ENCODE measurements around the gene PCYT1A. TPM values are rescaled to one million over a fixed set of nuclear protein-coding genes. Genes with fewer than 3 reads are reported as not detected.
"Not testable (repeated sequence)": the region's sequence is repeated elsewhere in the genome, so short reads cannot be mapped to it uniquely, and the experiment has no call there.

The PCYT1A gene
- total RNA-seq, 1 donor from 2014 or later: 54.6 TPM

GRCh38 chr3:196214783-196215441 lies 72.6 kb downstream of the PCYT1A start:
- POLR2A ChIA-PET: no interaction called here
- H3K27ac Mint-ChIP-seq: no peak overlapping the region

DNA sequence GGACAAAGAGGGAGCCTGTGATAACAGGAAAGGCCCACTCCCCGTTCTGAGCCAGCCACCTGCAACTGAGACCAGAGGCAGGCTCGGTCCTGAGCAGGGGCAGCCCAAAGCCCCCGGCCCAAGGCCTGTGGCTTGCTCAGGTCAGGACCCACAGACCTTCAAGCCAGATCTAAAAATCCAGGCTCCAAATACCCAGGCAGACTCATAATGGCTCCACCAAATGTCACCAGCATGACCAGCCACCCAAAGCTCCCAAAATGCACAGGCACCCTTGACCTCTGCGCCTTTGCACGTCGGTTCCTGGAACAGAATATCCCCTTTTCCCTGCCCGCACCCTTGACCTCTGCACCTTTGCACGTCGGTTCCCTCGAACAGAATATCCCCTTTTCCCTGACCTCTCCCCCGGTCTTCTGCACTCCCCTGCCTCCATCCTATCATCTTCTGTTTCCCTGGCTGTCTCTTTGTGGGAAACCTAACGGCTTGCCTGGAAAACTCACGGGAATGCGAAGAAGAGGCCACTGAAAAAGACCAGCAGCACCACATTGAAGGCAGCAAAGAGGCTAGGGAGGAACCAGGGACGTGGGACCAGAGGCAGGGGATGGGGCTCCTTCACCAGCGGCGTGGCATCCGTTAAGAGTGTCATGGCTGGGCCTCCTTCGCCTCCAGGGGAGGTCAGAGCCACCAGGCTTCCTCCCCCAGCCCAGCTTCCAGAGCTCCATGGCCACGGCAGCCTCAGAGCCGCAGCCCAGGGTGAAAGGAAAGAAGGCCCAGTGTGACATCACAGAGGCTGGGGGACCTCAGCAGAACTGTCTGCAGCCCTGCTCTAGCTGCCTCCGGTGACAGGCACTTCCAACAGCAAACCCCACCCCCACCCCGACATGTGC lies 76.6 kb downstream of the PCYT1A start, which contains the start of gene ZDHHC19:
TSS of gene ZDHHC19 (minus strand) at position 728 of the 884 bp plus-strand sequence. CDS start at position 643, 85 bp downstream.
- H3K9me3 Mint-ChIP-seq: no peaks in the 10 kb centered on the region
- no peak for ATAC-seq (ENCODE audit: low read depth)

More at GRCh38 chr3:196214783-196215441, 72.6 kb downstream of the PCYT1A start:
- DNase-seq: no peak
- CTCF ChIA-PET: no interaction called here
- intact Hi-C loops (cut with micrococcal nuclease): no loop called here
- no peak for ATAC-seq (ENCODE audit: low read depth)
- no peaks in the 10 kb centered on the region for H3K9me3 Mint-ChIP-seq
- H3K4me3 Mint-ChIP-seq: no peak overlapping the region
- no peaks in the 10 kb centered on the region for H3K27me3 Mint-ChIP-seq
- peaks cover 13% of the 10 kb centered on the region for H3K4me1 Mint-ChIP-seq
- TF ChIP-seq CTCF (IDR thresholded peaks at IDR 0.05): no peak
- H3K36me3 Mint-ChIP-seq (ENCODE audit: low read depth): no peaks in the 10 kb centered on the region

DNA sequence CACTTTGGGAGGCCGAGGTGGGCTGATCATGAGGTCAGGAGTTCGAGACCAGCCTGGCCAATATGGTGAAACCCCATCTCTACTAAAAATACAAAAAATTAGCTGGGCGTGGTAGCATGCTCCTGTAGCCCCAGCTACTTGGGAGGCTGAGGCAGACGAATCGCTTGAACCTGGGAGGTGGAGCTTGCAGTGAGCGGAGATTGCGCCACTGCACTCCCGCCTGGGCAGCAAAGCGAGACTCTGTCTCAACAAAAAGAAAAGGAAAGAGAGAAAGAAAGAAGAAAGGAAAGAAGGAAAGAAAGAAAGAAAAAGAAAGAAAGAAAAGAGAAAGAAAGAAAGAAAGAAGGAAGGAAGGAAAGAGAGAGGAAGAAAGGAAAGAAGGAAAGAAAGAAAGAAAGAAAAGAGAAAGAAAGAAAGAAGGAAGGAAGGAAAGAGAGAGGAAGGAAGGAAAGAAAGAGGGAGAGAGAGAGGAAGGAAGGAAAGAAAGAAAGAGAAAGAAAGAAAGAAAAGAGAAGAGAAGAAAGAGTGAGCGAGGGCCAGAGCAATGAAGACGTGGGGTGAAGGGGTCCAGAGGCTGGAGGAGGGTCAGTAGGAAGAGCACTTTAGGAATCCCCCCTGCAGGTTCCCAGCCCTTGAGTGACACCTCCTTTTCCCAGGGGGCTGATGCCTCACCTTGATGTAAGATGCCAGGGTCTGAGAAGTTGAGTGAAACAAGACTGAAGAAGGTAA lies 77.4 kb downstream of the PCYT1A start:
- H3K36me3 Mint-ChIP-seq (ENCODE audit: low read depth); intact Hi-C loops (cut with micrococcal nuclease); ATAC-seq (ENCODE audit: low read depth); H3K27ac Mint-ChIP-seq; POLR2A ChIA-PET; H3K27me3 Mint-ChIP-seq; H3K9me3 Mint-ChIP-seq; DNase-seq; H3K4me3 Mint-ChIP-seq: not testable (repeated sequence)
- CTCF ChIA-PET: interaction anchor here (0.6 kb wide), 1 partner anchor 15 kb away, joined by 3 read pairs; no protein-coding TSS in a partner anchor
- peaks cover 23% of the 10 kb centered on the region for H3K4me1 Mint-ChIP-seq

More for the DNA sequence above, 76.6 kb downstream of the PCYT1A start, which contains the start of gene ZDHHC19:
- Mint-ChIP-seq H3K4me3 (no peak within 1 kb of the TSS), H3K4me1 (peaks cover 15% of the 10 kb centered on the region), H3K36me3 (ENCODE audit: low read depth) (no peaks in the 10 kb centered on the region), H3K27me3 (no peaks in the 10 kb centered on the region), H3K27ac (no peak within 1 kb of the TSS)
- POLR2A ChIA-PET: no interaction called here
- intact Hi-C loops (cut with micrococcal nuclease): no loop called here
- no peak for DNase-seq
- TF ChIP-seq CTCF (IDR thresholded peaks at IDR 0.05): no peak
- CTCF ChIA-PET: no interaction called here

- DNase-seq (no peak), ATAC-seq (ENCODE audit: low read depth) (no peak)
- peaks cover 2% of the 10 kb centered on the region for H3K9me3 Mint-ChIP-seq
- CTCF ChIA-PET: interaction anchor here (0.6 kb wide), 1 partner anchor 14 kb away, joined by 3 read pairs; no protein-coding TSS in a partner anchor
- H3K27ac Mint-ChIP-seq: no peak overlapping the region
- H3K36me3 Mint-ChIP-seq (ENCODE audit: low read depth): no peaks in the 10 kb centered on the region
- intact Hi-C loops (cut with micrococcal nuclease): no loop called here
- no peak for TF ChIP-seq CTCF (IDR thresholded peaks at IDR 0.05)
- no peaks in the 10 kb centered on the region for H3K27me3 Mint-ChIP-seq
- H3K4me3 Mint-ChIP-seq: peak overlapping the region; percentile 73
- peaks cover 32% of the 10 kb centered on the region for H3K4me1 Mint-ChIP-seq
- POLR2A ChIA-PET: no interaction called here
Measured at GRCh38 chr3:196208942-196209695, 78.4 kb downstream of the PCYT1A start.

All from activated B cell treated with CpG ODN at 0.5 μM for 24 hours (primary cell).